Activated CD4-positive, alpha-beta T cell treated with anti-CD3 and anti-CD28 coated beads for 48 hours (primary cell): ENCODE results near the gene ANO1.
"Not testable (repeated sequence)": the region's sequence is repeated elsewhere in the genome, so short reads cannot be mapped to it uniquely, and the experiment has no call there.

Experiments
- DNase-seq: peaks from one replicate; pipeline ENCODE4 v3.0.0-alpha.2; 2020

Gene ANO1

DNA sequence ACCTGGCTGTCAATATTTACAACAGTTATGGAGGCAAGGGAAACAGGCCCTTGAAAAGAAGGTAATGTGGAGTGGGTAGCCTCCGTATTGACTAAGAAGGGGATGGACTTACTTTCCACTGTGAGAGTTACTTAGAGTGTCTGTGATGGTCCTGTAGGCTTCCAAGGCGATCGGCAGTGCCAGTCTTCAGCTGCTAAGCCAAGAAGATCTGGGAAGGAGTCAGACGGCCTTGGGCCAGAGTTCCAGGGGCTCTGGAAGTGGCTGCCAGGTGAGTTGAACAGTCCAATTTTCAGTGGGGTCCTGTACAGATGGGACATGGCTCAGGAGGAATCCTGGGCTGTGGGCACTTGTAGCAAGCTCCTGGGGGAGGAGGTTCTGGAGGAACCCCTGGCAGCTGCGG, 139.3 kb downstream of the ANO1 start:
- DNase-seq: not testable (repeated sequence)

DNA sequence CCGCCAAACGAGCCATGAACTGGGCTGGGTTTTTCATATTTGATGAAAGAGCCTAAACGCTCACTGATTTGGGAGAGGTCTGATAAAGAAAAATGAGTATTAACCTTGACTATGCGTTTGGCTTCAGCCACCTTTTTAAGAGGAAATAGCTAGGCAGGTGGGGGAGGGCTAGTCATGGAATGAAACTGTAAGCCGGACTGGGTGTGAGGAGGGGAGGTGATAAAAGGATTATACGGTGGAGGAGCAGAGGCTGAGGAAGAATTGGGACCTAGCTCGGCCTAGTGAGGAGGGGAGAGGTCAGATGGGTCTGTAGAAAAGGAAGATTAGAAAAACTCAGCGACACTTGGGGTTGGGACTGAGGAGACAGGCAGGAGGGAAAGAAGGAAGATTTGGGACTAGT, 140.0 kb downstream of the ANO1 start:
- not testable (repeated sequence) for DNase-seq

DNA sequence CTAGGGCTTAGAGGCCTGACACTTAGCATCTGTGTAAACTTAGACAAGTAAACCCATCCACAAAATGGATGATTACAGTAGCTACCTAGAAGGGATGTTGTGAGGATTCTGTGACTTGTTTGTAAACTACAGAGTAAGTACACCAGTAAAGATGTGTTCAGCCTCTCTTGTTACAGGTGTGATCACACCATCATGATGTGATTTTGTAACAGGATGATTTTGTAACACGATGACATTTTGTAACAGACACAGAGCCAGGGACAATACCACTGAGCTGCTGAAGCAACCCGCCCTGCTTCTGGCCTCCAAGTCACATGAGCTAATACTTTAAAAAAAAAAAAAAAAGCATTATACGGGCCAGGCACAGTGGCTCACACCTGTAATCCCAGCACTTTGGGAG, 142.0 kb downstream of the ANO1 start:
- DNase-seq: no peak

DNA sequence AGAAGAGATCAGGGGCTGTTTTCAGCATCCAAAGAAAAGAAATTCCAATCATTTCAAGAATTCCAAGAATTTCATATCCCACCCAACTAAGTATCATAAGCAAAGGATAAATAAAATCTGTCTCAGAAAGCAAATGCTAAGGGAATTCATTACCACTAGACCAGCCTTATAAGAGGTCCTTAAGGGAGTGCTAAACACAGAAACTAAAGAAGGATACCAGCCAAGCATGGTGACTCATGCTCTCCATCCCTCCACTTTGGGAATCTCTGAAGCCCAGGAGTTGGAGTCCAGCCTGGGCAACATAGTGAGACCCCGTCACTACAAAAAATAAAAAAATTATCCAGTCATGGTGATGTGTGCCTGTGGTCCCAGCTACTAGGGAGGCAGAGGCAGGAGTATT, 142.8 kb downstream of the ANO1 start:
- no peak for DNase-seq

DNA sequence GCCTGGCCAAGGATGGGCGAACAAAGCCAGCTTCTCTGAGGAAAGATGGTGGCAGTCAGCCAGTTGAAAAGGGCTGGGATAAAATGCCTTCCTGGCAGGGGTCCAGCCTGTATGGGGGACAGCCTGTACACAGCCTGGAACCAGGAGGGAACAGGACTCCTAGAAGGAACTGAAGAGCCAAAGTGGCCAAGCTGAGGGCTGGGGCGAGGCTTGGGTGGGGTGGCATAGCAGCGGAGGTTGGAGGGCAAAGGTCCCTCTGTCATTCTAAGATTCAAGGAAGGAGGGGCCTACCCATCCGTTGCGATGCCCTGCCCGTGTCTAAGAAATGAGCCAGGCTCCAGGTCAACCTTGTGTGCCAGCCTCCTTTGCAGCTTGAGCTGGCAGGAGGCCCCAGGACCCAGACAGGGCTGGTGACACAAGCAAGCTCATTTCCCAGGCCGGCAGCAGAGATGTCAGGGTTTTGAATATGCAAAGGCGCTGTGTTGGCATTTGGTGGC, 147.6 kb downstream of the ANO1 start:
- DNase-seq: no peak

DNA sequence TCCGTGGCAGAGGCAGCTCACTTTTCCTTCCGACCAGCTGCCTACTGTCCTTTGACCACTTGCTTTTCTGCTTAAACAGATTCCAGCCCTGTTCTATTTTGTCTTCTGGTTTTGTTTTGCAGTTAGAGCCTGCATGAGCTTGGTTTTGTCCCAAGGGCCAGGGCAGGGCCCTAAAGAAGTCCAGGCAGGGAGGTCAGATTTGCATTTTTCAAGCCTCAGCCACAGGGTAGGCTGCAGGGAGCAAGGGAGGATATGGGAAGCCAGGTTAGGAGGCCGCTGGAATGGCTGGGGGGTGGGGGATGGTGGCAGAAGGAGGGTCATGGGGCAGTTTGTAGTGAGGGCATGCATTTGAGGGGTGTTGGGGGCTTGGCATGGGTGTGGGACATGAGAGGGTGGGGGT, 148.1 kb downstream of the ANO1 start:
- no peak for DNase-seq

DNA sequence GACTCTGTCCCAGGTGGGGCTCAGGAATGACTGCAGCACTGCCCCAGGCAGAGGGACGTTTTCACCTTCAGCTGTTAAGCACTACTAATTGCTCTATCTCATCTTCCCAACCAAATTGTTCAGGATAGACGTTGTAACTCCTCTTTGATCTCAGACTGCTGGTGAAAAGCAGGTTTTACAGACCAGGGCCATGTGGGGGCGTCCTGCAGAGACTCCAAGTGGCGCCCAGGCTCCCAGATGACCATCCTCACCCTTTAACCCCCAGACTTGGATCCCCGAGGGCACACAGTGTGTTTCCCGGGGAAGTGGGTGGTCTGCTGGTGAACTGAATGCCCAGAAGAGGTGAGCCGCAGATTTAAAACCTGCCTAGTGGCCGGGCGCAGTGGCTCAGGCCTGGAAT, 148.8 kb downstream of the ANO1 start:
- DNase-seq: no peak

DNA sequence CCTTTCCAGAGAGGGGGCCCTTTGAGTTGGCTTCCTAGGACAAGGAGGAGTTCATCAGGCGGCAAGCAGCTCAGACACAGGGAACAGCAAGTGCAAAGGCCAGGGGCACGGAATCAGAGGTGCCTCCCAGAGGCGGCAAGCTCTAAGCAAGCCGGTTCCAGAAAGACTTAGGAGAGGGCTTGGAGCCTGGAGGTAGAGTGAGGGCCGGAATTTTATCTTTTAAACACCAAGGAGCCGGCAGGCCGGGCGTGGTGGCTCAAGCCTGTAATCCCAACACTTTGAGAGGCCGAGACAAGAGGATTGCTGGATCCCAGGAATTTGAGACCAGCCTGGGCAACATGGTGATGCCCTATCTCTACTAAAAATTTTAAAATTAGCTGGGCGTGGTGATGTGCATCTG, 151.6 kb downstream of the ANO1 start:
- DNase-seq: no peak

DNA sequence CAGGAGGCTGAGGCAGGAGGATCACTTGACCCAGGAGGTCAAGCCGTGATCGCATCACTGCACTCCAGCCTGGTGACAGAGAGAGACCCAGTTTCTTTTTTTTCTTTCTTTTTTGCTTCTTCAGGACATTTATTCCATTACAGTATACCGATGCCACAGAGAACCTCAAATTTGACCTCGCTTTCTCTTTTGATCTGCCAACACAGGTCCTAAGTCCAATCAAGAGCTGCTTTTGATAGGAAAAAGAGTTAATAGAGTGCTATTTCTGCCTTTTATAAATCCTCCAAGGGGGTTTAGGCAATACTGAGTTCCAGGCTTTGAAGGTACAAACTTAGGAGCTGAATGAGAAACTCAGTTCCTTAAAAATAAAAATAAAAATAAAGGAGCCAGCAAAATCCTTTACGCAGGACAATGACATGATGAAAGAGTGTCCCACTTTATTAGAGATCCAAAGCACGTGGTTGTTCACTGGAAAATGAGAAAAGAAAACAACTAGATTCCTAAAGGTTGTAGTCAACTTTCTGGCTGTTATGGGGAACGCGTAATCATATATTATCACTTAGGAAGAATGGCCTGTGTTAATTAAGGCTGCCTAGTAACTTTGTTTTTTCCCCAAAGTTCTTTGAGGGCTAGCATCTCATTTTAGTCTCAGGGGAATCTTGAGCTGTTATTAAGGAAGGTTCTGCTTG, 152.2 kb downstream of the ANO1 start:
- no peak for DNase-seq

DNA sequence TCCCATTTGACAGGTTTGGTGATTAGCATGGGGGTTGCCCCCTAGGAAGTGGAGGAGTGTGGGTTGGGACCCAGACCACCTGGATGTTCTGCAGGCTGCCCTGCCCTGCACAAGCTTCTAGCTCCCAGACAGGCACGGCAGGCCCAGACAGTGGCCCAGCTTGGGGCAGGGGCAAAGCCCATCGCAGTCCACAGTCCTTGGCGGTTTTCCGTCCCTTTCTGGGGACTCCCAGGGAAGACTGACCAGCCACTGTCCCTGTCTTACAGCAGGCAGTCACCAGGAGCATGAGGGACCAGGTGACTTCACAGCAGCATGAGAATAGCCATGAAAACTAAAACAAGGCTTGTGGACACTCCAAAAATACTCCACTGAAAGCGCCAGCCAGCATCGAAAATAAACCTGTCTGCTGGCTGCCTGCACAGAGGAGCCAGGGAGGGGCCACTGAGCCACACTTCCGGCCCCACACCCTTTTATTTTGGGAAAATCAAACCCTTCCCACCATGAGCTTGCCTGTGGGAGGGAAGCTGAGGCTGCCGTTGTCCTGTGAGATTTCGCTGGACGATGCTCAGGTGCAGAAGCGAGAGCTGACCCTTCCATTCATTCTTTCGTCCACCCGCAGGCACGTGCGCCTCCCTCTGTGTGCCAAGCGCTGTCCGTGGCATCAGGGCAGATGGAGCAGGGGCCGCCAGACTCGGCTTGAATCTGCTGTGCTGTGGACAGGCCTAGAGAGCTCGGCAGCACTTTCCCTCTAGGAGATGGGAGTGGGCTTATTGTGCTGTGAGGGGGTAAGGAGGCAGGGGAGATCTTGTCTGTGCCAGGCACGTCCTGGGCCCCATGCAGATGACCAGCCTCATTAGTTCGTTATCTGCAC, 153.0 kb downstream of the ANO1 start:
- no peak for DNase-seq

DNA sequence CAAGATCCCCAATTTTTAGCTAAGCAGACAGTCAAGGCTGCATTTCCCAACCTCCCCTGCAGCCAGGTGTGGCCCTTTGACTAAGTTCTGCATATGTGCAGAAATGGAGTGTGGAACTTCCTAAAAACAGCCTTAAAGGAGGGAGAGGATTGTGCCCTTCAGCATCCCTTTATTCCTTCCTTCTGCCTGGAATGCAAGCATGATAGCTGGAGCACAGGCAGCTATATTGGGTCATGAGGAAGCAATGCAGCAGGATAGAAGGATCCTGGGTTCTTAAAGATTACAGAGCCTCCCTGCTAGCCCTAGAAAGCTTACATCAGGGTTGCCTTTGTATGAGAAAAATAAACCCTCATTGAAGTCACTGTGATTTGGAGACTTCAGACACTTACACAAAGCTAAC, 154.9 kb downstream of the ANO1 start:
- no peak for DNase-seq

DNA sequence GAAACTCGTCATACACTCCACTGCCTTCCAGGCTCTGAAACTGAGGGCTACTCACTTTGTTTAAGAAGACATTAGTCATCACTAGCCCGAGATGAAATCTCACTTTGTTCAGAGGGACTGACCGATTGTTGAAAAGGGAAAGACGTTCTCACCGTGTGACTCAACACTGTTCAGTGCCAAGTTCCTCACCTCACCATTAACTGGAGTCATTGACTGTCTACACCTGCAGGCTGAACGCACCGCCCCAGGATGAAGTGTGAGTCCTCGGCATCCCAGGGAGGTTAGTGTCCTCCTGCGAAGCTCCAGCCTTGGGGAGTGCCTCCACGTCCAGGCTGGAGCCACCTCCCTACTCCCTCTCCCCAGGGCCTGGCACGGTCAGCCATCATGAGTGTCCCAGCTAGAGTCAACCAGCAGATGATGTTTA, 155.4 kb downstream of the ANO1 start:
- peak; percentile 7 for DNase-seq

DNA sequence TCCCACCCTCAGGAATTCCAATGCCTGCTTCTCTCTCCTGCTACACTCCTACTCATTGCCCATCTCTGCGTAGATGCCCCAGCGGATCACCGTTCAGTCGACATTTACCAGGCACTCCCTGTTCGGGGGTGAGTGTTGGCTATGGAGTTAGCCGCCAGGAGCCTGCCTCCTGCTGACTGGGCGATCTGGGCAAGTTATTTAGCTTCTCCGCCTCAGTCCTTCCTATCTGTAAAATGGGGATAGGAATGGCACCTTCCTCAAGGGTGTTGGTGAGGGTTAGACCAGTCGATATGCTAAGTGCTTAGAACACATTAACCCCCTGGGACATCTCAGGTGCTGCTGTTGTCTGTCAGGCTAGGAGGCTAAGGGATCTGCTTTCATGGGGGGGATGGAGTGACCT, 155.8 kb downstream of the ANO1 start:
- no peak for DNase-seq
